AML-193 (cell line): ENCODE results near the gene ZMYND12.

ENCODE experiments used
- DNase-seq, 2 experiments: peaks; one replicate each; lab custom pipeline; 2025; lab: John Stamatoyannopoulos, UW

The ZMYND12 gene

GRCh38 chr1:42392967-42393848 lies 62.6 kb downstream of the ZMYND12 start:
- no peak for DNase-seq

- DNase-seq = no peak
Measured at GRCh38 chr1:42392255-42392654, 63.6 kb downstream of the ZMYND12 start.

GRCh38 chr1:42386051-42386450 lies 69.8 kb downstream of the ZMYND12 start:
- DNase-seq = no peak

GRCh38 chr1:42385283-42385682 lies 70.5 kb downstream of the ZMYND12 start:
- no peak for DNase-seq

- no peak for DNase-seq
Measured at GRCh38 chr1:42381280-42381673, 74.5 kb downstream of the ZMYND12 start.

- no peak for DNase-seq
Measured at GRCh38 chr1:42380586-42381279, 75.1 kb downstream of the ZMYND12 start, which contains the start of gene RIMKLA. TSS of gene RIMKLA (plus strand) at chr1:42380792. CDS start at chr1:42380935, 143 bp downstream.
